GM18951 (cell line): ENCODE results near the gene GGA3.

ENCODE experiments used
- POLR2A ChIP-seq: IDR thresholded peaks from 4 replicates; pipeline ENCODE4 v1.6.1; 2011; ENCODE audit warnings: mild to moderate bottlenecking; ENCODE audit not compliant: insufficient read length, insufficient read depth; ENCODE audit errors: extremely low read depth
- in situ Hi-C: fragments of 300-500 bp; cut with MboI; formaldehyde crosslinking; loops from one replicate; pipeline ENCODE4 v1.12.0; 2022; ENCODE audit warnings: low sequenced_read_pairs, mixed read lengths, inconsistent platforms; ENCODE audit not compliant: unreplicated experiment

GGA3 gene

GRCh38 chr17:75252039-75252816 lies 9.2 kb downstream of the GGA3 start:
- in situ Hi-C loops = no loop called here
- no peak for TF ChIP-seq POLR2A

DNA sequence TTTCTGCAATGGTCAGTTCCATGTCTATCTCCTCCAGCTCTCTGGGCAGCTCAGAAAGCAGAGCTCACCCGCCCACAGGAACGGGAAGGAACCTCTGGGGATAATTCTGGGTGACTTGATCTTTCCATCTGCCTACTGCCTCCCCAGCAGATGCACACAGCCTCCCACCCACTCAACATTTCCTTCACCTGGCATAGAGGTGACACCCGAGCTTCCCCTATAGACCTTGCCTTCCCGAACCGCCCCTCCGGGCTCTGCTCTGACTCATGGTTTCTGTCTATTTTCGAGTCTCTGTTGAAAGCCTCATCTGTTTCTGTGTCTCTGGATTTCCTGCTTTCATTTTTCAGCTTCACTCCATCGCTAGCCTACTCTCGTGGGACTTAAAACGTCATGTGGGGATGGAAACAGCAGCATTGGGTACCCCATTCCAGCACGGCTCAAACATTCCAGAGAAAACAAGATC lies 11.4 kb downstream of the GGA3 start:
- no peak for TF ChIP-seq POLR2A
- in situ Hi-C loops = no loop called here

- TF ChIP-seq POLR2A = no peak
Measured at GRCh38 chr17:75249564-75249963, 11.8 kb downstream of the GGA3 start.

GRCh38 chr17:75246404-75246803 lies 15.0 kb downstream of the GGA3 start:
- no peak for TF ChIP-seq POLR2A
- in situ Hi-C loops = no loop called here

More at GRCh38 chr17:75249564-75249963, 11.8 kb downstream of the GGA3 start:
- in situ Hi-C loops = no loop called here

DNA sequence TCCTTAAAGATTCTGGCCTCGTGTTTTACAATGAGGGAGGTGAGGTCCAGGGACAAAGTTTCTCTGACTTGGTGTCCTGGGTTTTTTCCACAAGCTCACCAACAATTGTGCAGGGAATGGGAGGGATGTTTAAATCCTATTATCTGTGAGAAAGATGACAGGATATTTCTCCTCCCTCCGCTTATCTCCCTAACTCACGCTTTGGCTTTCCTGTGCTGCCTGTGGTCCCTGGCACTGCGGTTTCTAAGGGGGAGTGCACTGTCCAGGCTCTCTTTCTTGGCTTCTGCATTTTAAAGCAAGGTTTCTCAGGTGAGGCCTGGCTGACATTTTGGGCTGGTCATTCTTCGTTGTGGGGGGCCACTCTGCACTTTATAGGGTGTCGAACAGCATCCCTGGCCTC lies 16.4 kb downstream of the GGA3 start:
- in situ Hi-C loops = no loop called here

DNA sequence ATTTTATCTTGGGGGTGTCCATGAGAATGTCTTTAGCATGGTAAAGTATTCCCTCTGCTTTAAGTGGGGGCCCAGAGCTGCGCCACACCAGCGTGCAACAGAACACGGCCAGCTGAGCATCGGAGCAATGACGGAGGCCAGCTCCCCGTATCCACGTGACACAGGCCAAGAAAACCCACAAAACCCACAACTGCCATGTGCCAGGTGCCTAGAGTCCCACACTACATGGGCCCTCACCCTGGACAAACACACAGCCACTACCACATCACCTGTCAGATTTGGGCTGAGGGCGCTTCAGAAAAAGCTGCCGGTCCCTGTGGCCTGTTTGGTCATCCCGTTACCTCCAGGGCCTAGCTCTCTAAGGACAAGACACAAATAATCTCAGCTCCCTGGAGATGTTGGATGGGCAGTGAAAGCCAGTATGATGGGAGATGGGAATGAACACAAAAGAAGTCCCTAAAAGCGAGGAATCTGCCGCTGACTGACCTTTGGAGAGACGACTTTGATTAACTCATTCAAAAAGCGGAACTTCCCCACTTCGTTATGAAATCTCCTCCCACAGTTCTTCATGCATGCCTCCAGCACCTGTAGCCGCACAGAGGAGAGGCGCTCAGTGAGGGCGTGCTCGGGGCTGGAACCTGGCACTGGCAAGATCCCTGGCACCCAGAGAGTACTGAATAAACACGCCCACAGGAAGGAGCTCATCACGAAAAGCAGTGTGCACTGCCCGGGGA lies 17.1 kb downstream of the GGA3 start:
- in situ Hi-C loops = no loop called here
- TF ChIP-seq POLR2A = no peak

More for the DNA sequence above, 16.4 kb downstream of the GGA3 start:
- no peak for TF ChIP-seq POLR2A

GRCh38 chr17:75242461-75243042 lies 18.9 kb downstream of the GGA3 start:
- in situ Hi-C loops = no loop called here
- no peak for TF ChIP-seq POLR2A

DNA sequence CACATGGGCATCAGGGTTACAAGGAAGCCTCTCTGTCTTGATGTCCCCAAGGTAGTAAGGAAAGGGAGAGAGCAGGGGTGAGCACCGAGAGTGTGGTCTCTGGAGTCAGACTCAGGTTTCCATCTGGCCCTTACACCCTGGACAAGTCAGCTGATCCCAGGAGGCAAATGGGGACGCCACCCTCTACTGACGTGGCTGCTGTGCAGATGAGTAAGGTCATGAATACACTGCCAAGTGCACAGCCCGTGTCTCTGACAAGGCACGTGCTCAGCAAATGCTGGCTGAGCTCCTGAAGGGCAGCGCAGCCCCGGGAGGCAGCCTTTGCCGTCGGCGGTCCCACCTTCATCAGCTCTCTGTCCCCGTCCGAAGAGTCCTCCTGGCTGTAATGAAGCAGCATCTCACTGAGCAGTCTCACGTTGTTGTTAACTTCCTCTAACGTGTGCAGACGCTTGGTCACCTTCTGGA lies 19.4 kb downstream of the GGA3 start:
- in situ Hi-C loops = no loop called here
- no peak for TF ChIP-seq POLR2A

- in situ Hi-C loops = no loop called here
- no peak for TF ChIP-seq POLR2A
Measured at GRCh38 chr17:75241502-75241901, 19.9 kb downstream of the GGA3 start.

GRCh38 chr17:75241143-75241430 lies 20.3 kb downstream of the GGA3 start:
- TF ChIP-seq POLR2A = no peak
- in situ Hi-C loops = no loop called here

DNA sequence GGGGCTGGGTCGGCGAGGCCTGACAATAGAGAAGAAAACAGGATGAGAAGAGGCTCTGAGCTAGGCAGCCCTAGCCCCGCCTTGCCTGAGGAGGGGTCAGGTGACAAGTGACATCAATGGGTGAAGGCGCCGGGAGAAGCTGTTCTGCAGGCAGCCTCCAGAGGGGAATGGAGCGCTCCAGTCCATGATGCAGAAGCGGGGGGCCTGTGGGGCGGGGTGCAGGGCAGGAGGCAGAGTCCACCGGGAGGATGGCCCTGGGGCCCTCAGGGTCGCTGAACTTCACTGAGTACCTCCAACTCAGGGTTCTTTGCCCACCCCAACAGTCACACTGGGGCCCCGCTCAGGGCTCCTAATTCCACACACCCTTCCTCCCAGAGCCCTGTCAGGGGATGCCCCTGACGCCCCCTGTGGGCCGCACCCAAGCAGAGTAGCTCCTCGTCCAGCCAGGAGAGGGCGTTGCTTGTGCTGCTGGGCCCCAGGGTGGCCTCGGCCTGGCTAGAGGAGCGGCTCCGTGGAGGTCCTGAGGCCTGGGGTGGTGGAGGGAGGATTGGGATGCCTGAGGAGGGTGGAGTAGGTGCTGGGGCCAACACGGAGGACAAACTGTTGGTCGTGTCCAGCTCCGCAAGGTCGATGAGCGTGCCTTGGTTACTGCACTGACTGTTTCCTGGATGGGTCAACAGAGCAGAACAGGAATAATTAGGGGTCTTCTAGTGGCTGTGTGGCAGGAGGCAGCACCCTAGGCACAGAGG lies 20.8 kb downstream of the GGA3 start:
- TF ChIP-seq POLR2A = no peak

DNA sequence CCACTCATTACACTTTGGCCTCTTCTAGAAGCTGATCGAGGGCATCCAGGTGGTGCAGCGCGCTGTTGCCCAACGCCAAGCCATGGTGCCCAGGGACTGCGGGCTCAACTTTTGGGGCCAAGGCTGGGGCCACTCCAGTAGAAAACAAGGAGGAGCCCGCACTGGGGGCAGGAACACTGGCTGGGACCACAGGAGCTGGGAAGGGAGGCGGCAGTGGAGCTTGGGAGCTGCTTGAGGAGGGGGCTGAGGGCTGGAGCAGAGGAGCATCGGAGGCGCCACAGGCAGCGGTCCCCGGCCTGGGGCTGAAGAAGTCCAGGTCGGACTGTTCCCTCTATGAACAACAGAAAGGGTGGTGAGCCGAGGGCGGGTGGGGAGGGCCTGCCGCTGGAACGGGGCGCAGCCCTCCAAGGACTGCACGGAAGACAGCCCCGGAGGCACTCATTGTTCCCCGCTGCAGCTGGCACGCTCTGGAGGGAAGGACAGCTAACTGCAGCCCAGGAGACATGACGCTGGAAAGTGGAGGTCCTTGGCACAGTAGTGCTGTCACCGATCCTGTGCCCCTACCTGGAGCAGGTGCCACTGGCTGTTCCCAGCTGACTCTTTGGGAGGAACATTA lies 21.5 kb downstream of the GGA3 start:
- in situ Hi-C loops = no loop called here

More for the DNA sequence above, 20.8 kb downstream of the GGA3 start:
- in situ Hi-C loops = no loop called here

More for the DNA sequence above, 21.5 kb downstream of the GGA3 start:
- TF ChIP-seq POLR2A = no peak
